Stimulated activated naive CD8-positive, alpha-beta T cell treated with anti-CD3 and anti-CD28 coated beads, Interleukin-15, Interleukin-2, amounts not matched to agents 100 U/mL and 50 U/mL, for 24 hours (primary cell): ENCODE data around the gene SP9.

Source experiments
- ATAC-seq: fragments of 150-1000 bp; cut with Tn5 transposase; one replicate; pipeline ENCODE4 v1.10.0; 2021
- DNase-seq: peaks from one replicate; pipeline ENCODE4 v3.0.0; 2021

Gene SP9

GRCh38 chr2:174334781-174335251 is at the start of gene SP9:
Gene SP9, plus strand, starts transcription at chr2:174334954. Its CDS starts 139 bp downstream, at chr2:174335093.
- ATAC-seq (peak; percentile 47), DNase-seq (peak; percentile 35)

GRCh38 chr2:174286172-174286571 is 48.6 kb upstream of the SP9 start:
- DNase-seq (no peak), ATAC-seq (no peak)

- ATAC-seq = no peak
- no peak for DNase-seq
Measured at GRCh38 chr2:174292908-174293307, 41.8 kb upstream of the SP9 start.

- ATAC-seq (no peak), DNase-seq (no peak)
Measured at GRCh38 chr2:174300114-174300513, 34.6 kb upstream of the SP9 start.

- DNase-seq (no peak), ATAC-seq (no peak)
Measured at GRCh38 chr2:174312581-174313234, 22.0 kb upstream of the SP9 start.

GRCh38 chr2:174322149-174322548 is 12.6 kb upstream of the SP9 start:
- no peak for ATAC-seq

GRCh38 chr2:174322746-174323145 is 12.0 kb upstream of the SP9 start:
- ATAC-seq = no peak
- no peak for DNase-seq

More at GRCh38 chr2:174322149-174322548, 12.6 kb upstream of the SP9 start:
- DNase-seq = no peak

GRCh38 chr2:174324530-174324929 is 10.2 kb upstream of the SP9 start:
- ATAC-seq (no peak), DNase-seq (no peak)

GRCh38 chr2:174325373-174326160 is 9.2 kb upstream of the SP9 start:
- no peak for DNase-seq

GRCh38 chr2:174326161-174327020 is 8.4 kb upstream of the SP9 start:
- DNase-seq = peak; percentile 42
- ATAC-seq = no peak

More at GRCh38 chr2:174325373-174326160, 9.2 kb upstream of the SP9 start:
- ATAC-seq = no peak

- DNase-seq (peak; percentile 24), ATAC-seq (no peak)
Measured at GRCh38 chr2:174327021-174327840, 7.5 kb upstream of the SP9 start.

- DNase-seq (no peak), ATAC-seq (no peak)
Measured at GRCh38 chr2:174327841-174328113, 7.0 kb upstream of the SP9 start.

GRCh38 chr2:174328114-174328960 is 6.4 kb upstream of the SP9 start:
- no peak for DNase-seq
- no peak for ATAC-seq

- DNase-seq = no peak
- no peak for ATAC-seq
Measured at GRCh38 chr2:174328961-174329715, 5.6 kb upstream of the SP9 start.

- ATAC-seq (no peak), DNase-seq (no peak)
Measured at GRCh38 chr2:174330945-174331594, 3.7 kb upstream of the SP9 start.

- ATAC-seq (no peak), DNase-seq (no peak)
Measured at GRCh38 chr2:174331595-174332216, 3.0 kb upstream of the SP9 start.

GRCh38 chr2:174332217-174332963 is 2.4 kb upstream of the SP9 start:
- ATAC-seq (no peak), DNase-seq (no peak)

GRCh38 chr2:174333017-174333371 is 1.8 kb upstream of the SP9 start:
- DNase-seq (no peak), ATAC-seq (no peak)
